ENCODE measurements around the gene LY6G5C. TPM values are rescaled to one million over a fixed set of nuclear protein-coding genes. Genes with fewer than 3 reads are reported as not detected.

Gene LY6G5C
- total and polyA plus RNA-seq, 9 of the 15 experiments (the other 6 are each of a cell fraction or from before 2014, with no cell fraction given), result 0.10 to 0.67 (median 0.46) TPM; not detected in 4

- TF ChIP-seq ETV5 (CRISPR knock-in tag; IDR thresholded peaks at IDR 0.05; ENCODE audit: low read depth) (peak; percentile 50; the same call in 1 of the 2 replicates), ZNF778 (CRISPR knock-in tag; IDR thresholded peaks at IDR 0.05) (no peak), ZNF695 (CRISPR knock-in tag; IDR thresholded peaks at IDR 0.05) (no peak), MEIS2 (IDR thresholded peaks at IDR 0.05; ENCODE audit: partially characterized antibody) (no peak), SMARCB1 (IDR thresholded peaks at IDR 0.05; ENCODE audit: insufficient read length, low read depth) (no peak), ZNF253 (CRISPR knock-in tag; conservative IDR thresholded peaks at IDR 0.05) (no peak), FOXA1 (IDR thresholded peaks at IDR 0.05; ENCODE audit: borderline replicate concordance) (no peak), MEF2D (tag; conservative IDR thresholded peaks at IDR 0.05; ENCODE audit: low read depth) (no peak), ZNF75A (CRISPR knock-in tag; IDR thresholded peaks at IDR 0.05) (no peak), NCOR1 (IDR thresholded peaks at IDR 0.05) (no peak), ATF7 (IDR thresholded peaks at IDR 0.05) (peak; percentile 67; the same call in 1 of the 2 replicates), PATZ1 (CRISPR knock-in tag; IDR thresholded peaks at IDR 0.05; ENCODE audit: borderline replicate concordance) (no peak), POU5F1 (IDR thresholded peaks at IDR 0.05; ENCODE audit: borderline replicate concordance, low read depth, low read length, partially characterized antibody) (no peak), BMI1 (IDR thresholded peaks at IDR 0.05; ENCODE audit: low read length) (peak; percentile 52; the same call in 1 of the 2 replicates), CREB5 (CRISPR knock-in tag; IDR thresholded peaks at IDR 0.05) (no peak), ZZZ3 (IDR thresholded peaks at IDR 0.05) (no peak), ZEB2 (IDR thresholded peaks at IDR 0.05) (no peak), ZBTB34 (CRISPR knock-in tag; IDR thresholded peaks at IDR 0.05) (no peak), EP300 (IDR thresholded peaks at IDR 0.05; ENCODE audit: low read length) (peak; percentile 39; the same call in 1 of the 2 replicates), ELF1 (tag; IDR thresholded peaks at IDR 0.05) (peak; percentile 66), GTF2F1 (IDR thresholded peaks at IDR 0.05; ENCODE audit: low read depth, low read length) (no peak), NR2C1 (IDR thresholded peaks at IDR 0.05) (no peak), NR2C1 (tag; IDR thresholded peaks at IDR 0.05) (no peak), PREB (CRISPR knock-in tag; IDR thresholded peaks at IDR 0.05) (no peak), JUNB (CRISPR knock-in tag; conservative IDR thresholded peaks at IDR 0.05) (no peak)
Measured at GRCh38 chr6:31680226-31681134, at the start of gene LY6G5C (continued).
